ENCODE measurements around the gene SORCS2. TPM values are rescaled to one million over a fixed set of nuclear protein-coding genes. Genes with fewer than 3 reads are reported as not detected.
A peak's percentile ranks its signal among the peaks of the same experiment; 100 is the strongest.

SORCS2 gene
- total RNA-seq, 1 experiment from 2014 or later: 0.15 TPM

DNA sequence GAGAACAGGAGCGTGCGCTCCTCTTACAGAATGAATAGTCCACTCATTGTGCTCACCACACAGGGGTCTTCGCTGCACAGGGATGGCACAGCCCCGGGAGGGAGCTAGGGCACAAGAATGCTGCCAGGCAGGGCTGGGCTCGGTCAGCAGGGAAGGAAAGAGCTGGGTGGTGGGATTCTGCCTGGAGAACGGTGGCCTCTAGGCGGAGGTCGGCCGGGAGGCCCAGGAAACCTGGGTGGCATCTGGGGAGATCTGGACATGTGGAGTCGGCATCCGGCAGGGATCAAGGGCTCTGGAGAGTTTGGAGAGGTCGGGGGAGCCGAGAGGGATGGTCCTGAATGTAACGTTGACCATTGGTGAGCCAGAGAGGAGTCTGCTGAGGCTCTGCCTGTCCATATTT is 288.9 kb downstream of the SORCS2 start:
- ATAC-seq (no peak), DNase-seq (ENCODE audit: low read depth, low spot score) (no peak)
- intact Hi-C loops (cut with micrococcal nuclease; ENCODE audit: unreplicated experiment): no loop called here
- Histone ChIP-seq H3K36me3 (ENCODE audit: control insufficient read depth, insufficient read depth, low read length) (no peaks in the 10 kb centered on the region), H3K9me3 (ENCODE audit: control insufficient read depth, insufficient read depth, low read depth, low read length) (no peaks in the 10 kb centered on the region), H3K27ac (ENCODE audit: low read length) (no peak overlapping the region), H3K4me3 (ENCODE audit: low read depth in 2 of 2, low read length in 2 of 2) (no peak overlapping the region), H3K4me1 (ENCODE audit: control insufficient read depth, insufficient read depth, low read length) (no peaks in the 10 kb centered on the region), H3K27me3 (ENCODE audit: control insufficient read depth, insufficient read depth, low read length) (no peaks in the 10 kb centered on the region)
- POLR2A ChIA-PET: no interaction called here
- TF ChIP-seq, protein P1, sequence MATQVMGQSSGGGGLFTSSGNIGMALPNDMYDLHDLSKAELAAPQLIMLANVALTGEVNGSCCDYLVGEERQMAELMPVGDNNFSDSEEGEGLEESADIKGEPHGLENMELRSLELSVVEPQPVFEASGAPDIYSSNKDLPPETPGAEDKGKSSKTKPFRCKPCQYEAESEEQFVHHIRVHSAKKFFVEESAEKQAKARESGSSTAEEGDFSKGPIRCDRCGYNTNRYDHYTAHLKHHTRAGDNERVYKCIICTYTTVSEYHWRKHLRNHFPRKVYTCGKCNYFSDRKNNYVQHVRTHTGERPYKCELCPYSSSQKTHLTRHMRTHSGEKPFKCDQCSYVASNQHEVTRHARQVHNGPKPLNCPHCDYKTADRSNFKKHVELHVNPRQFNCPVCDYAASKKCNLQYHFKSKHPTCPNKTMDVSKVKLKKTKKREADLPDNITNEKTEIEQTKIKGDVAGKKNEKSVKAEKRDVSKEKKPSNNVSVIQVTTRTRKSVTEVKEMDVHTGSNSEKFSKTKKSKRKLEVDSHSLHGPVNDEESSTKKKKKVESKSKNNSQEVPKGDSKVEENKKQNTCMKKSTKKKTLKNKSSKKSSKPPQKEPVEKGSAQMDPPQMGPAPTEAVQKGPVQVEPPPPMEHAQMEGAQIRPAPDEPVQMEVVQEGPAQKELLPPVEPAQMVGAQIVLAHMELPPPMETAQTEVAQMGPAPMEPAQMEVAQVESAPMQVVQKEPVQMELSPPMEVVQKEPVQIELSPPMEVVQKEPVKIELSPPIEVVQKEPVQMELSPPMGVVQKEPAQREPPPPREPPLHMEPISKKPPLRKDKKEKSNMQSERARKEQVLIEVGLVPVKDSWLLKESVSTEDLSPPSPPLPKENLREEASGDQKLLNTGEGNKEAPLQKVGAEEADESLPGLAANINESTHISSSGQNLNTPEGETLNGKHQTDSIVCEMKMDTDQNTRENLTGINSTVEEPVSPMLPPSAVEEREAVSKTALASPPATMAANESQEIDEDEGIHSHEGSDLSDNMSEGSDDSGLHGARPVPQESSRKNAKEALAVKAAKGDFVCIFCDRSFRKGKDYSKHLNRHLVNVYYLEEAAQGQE (IDR thresholded peaks at IDR 0.05; ENCODE audit: insufficient read depth in 1 of 2, low read depth in 2 of 2, low read length in 1 of 2): no peak
- TF ChIP-seq SIN3A (IDR thresholded peaks at IDR 0.05; ENCODE audit: borderline replicate concordance, insufficient read depth, low read depth, low read length) (no peak), POLR2AphosphoS5 (IDR thresholded peaks at IDR 0.05; ENCODE audit: low read depth, low read length) (no peak), TCF7L2 (IDR thresholded peaks at IDR 0.05; ENCODE audit: low read depth, low read length) (no peak)
- TF ChIP-seq, protein P2, sequence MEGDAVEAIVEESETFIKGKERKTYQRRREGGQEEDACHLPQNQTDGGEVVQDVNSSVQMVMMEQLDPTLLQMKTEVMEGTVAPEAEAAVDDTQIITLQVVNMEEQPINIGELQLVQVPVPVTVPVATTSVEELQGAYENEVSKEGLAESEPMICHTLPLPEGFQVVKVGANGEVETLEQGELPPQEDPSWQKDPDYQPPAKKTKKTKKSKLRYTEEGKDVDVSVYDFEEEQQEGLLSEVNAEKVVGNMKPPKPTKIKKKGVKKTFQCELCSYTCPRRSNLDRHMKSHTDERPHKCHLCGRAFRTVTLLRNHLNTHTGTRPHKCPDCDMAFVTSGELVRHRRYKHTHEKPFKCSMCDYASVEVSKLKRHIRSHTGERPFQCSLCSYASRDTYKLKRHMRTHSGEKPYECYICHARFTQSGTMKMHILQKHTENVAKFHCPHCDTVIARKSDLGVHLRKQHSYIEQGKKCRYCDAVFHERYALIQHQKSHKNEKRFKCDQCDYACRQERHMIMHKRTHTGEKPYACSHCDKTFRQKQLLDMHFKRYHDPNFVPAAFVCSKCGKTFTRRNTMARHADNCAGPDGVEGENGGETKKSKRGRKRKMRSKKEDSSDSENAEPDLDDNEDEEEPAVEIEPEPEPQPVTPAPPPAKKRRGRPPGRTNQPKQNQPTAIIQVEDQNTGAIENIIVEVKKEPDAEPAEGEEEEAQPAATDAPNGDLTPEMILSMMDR (IDR thresholded peaks at IDR 0.05): no peak
- in situ Hi-C loops (cut with HindIII; ENCODE audit: low pct_unique_long_range_greater_than_20kb, low sequenced_read_pairs): no loop called here
- no TSS peak for BruUV-seq (replicated peaks)
- CTCF ChIA-PET: no interaction called here

GRCh38 chr4:7485096-7485495 is 292.8 kb downstream of the SORCS2 start:
- no peaks in the 10 kb centered on the region for H3K27me3 ChIP-seq (ENCODE audit: control insufficient read depth, insufficient read depth, low read length)
- no peaks in the 10 kb centered on the region for H3K36me3 ChIP-seq (ENCODE audit: control insufficient read depth, insufficient read depth, low read length)
- ChIA-PET CTCF (no interaction called here), POLR2A (no interaction called here)
- ATAC-seq: peak; percentile 38; the same call in 1 of the 2 replicates
- H3K4me3 ChIP-seq (ENCODE audit: low read depth in 2 of 2, low read length in 2 of 2): no peak overlapping the region
- in situ Hi-C loops (cut with HindIII; ENCODE audit: low pct_unique_long_range_greater_than_20kb, low sequenced_read_pairs): no loop called here
- intact Hi-C loops (cut with micrococcal nuclease; ENCODE audit: unreplicated experiment): no loop called here
- no peak for DNase-seq (ENCODE audit: low read depth, low spot score)
- no peaks in the 10 kb centered on the region for H3K4me1 ChIP-seq (ENCODE audit: control insufficient read depth, insufficient read depth, low read length)
- H3K27ac ChIP-seq (ENCODE audit: low read length): no peak overlapping the region
- H3K9me3 ChIP-seq (ENCODE audit: control insufficient read depth, insufficient read depth, low read depth, low read length): no peaks in the 10 kb centered on the region
- TF ChIP-seq SIN3A (IDR thresholded peaks at IDR 0.05; ENCODE audit: borderline replicate concordance, insufficient read depth, low read depth, low read length) (no peak), TCF7L2 (IDR thresholded peaks at IDR 0.05; ENCODE audit: low read depth, low read length) (no peak), POLR2AphosphoS5 (IDR thresholded peaks at IDR 0.05; ENCODE audit: low read depth, low read length) (no peak)
- TF ChIP-seq, protein P1 (IDR thresholded peaks at IDR 0.05; ENCODE audit: insufficient read depth in 1 of 2, low read depth in 2 of 2, low read length in 1 of 2): no peak
- TF ChIP-seq, protein P2 (IDR thresholded peaks at IDR 0.05): no peak
- BruUV-seq (replicated peaks): no TSS peak

Measured in Panc1 (cell line).